Hepatocyte (in vitro differentiated cells): ENCODE data around the gene SMIM12.

Source experiments
- CTCF ChIP-seq: fragments of 200-600 bp; sonication (generic); IDR thresholded peaks from 2 replicates; pipeline ENCODE4 v1.5.1; 2016; ENCODE audit warnings: antibody characterized with exemption, mild to moderate bottlenecking; ENCODE audit not compliant: poor library complexity
- EZH2 ChIP-seq: fragments of 200-600 bp; sonication (generic); IDR thresholded peaks from 2 replicates; pipeline ENCODE4 v1.6.1; 2016; ENCODE audit warnings: antibody characterized with exemption, mild to moderate bottlenecking, borderline replicate concordance
- EZH2phosphoT487 ChIP-seq: fragments of 200-600 bp; sonication (generic); IDR thresholded peaks from one replicate; pipeline ENCODE4 v1.6.1; 2018; ENCODE audit warnings: antibody characterized with exemption, mild to moderate bottlenecking, low read depth, moderate library complexity; ENCODE audit not compliant: unreplicated experiment, severe bottlenecking

- TF ChIP-seq CTCF (no peak), EZH2 (no peak), EZH2phosphoT487 (no peak)
Measured at GRCh38 chr1:34905098-34905459, 45.5 kb upstream of the SMIM12 start.
